Rectal smooth muscle tissue (tissue), 1 donor: Measurements from ENCODE around the gene KIF16B.

ENCODE experiments used
- H3K27ac ChIP-seq: one replicate; pipeline ENCODE4 v1.7.0; 2013; ENCODE audit warnings: low read depth, low read length, inconsistent platforms
- H3K27me3 ChIP-seq: one replicate; pipeline ENCODE4 v1.7.0; 2013; ENCODE audit warnings: low read length; ENCODE audit not compliant: control insufficient read depth, insufficient read depth
- H3K36me3 ChIP-seq: one replicate; pipeline ENCODE4 v1.7.0; 2013; ENCODE audit warnings: low read length; ENCODE audit not compliant: control insufficient read depth, insufficient read depth
- H3K4me1 ChIP-seq: one replicate; pipeline ENCODE4 v1.7.0; 2013; ENCODE audit warnings: low read length; ENCODE audit not compliant: control insufficient read depth, insufficient read depth
- H3K4me3 ChIP-seq: one replicate; pipeline ENCODE4 v1.7.0; 2013; ENCODE audit warnings: low read length
- H3K9ac ChIP-seq: one replicate; pipeline ENCODE4 v1.7.0; 2013; ENCODE audit warnings: low read length

Gene KIF16B

GRCh38 chr20:16224836-16225235 lies 348.4 kb downstream of the KIF16B start:
- Histone ChIP-seq H3K4me1 (no peaks in the 10 kb centered on the region), H3K4me3 (no peak overlapping the region), H3K27ac (no peak overlapping the region), H3K27me3 (no peaks in the 10 kb centered on the region), H3K9ac (no peak overlapping the region), H3K36me3 (no peaks in the 10 kb centered on the region)

GRCh38 chr20:16222859-16223411 lies 350.3 kb downstream of the KIF16B start:
- Histone ChIP-seq H3K27me3 (no peaks in the 10 kb centered on the region), H3K4me1 (no peaks in the 10 kb centered on the region), H3K9ac (no peak overlapping the region), H3K4me3 (no peak overlapping the region), H3K36me3 (no peaks in the 10 kb centered on the region), H3K27ac (no peak overlapping the region)
